ENCODE results near the gene PALD1.
"Not testable (repeated sequence)": the region's sequence is repeated elsewhere in the genome, so short reads cannot be mapped to it uniquely, and the experiment has no call there.

PALD1 gene

DNA sequence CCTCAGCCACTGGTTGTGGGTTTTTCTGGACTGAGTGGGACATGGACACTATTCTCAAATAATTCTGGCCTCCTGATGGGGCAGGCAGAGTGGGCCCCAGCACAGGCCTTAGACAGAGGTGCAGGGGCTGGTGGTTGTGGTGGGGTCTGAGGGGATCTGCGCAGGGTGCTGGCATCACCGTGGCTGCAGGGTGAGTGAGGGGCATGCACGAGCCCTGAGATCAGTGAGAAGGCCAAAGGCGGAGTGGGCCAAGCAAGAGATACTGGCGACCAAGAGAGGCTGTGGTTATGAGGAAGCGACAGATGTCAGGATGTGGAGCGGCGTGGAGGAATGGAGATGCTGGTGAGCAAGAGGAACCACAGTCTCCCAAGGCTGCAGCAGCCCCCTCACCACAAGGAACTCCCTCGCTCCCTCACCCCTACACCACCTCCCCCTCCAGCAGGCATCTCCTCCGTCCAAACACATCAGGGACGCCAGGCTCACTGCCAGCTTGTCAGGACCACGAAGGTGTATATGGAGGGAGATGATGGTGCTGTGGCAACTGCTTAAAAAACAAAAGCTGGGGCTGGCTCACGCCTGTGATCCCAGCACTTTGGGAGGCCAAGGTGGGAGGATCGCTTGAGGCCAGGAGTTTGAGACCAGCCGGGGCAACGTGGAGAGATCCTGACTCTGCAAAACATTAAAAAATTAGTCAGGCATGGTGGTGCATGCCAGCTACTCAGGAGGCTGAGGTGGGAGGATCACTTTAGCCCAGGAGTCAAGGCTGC, 114.4 kb downstream of the PALD1 start:
- peak in 1 of 2 donors; percentile 11 for DNase-seq

DNA sequence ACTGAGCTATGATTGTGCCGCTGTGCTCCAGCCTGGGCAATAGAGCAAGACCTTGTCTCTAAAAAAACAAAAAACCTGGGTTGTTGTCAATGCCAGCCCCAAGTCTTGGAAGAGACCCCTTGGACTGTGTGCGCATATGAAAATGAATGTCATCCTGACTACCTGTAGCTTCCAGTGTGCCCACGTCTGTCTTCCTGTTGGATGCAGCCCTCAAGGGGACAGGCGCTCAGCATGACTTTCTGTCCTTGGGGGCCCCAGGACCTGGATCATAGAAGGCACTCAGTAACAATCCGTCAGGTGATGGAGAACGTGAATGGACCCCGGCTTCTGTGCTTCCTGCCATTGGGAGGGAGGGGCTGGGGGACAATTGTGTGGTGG, 114.9 kb downstream of the PALD1 start:
- peak in 1 of 2 donors; percentile 9 for DNase-seq

DNA sequence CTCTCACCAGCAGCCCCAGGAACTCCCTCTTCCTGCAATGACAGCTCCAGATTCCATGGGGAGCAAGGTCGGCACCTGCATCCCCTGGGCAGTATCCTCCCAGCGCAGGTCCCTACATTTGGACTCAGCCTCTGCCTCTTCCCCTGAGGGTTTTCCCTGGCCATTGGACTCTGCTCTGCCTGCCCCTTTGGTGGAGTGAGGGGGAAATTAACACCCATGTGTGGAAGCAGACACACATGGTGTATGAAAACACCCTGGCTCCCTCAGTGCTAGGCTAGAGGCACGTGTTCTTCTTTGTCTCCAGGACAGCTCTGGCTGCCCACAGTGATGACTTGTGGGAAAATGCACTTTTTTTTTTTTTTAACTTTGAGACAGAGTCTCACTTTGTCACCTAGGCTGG, 115.6 kb downstream of the PALD1 start:
- no peak for DNase-seq

DNA sequence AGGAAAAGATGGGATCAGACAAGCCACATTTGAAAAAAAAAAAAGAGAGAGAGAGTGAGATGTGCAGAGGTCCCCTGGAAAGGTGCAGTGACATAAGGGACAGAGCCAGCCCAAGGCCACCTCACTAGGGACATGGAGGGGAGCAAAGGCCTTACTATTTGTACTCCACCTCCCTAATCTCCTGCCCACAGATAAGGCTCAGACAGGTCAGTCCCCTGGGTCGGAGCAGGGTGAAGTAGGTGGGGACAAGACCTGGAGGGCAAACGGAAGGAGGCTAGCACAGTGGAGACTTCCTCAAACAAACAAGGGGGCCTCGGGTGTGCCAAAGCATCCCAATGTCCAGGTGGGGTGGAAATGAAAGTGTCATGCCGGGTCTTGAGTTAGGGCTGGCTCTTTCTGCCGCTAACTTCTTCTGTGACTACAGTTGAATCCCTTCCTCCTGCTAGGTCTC, 117.0 kb downstream of the PALD1 start:
- DNase-seq: no peak

DNA sequence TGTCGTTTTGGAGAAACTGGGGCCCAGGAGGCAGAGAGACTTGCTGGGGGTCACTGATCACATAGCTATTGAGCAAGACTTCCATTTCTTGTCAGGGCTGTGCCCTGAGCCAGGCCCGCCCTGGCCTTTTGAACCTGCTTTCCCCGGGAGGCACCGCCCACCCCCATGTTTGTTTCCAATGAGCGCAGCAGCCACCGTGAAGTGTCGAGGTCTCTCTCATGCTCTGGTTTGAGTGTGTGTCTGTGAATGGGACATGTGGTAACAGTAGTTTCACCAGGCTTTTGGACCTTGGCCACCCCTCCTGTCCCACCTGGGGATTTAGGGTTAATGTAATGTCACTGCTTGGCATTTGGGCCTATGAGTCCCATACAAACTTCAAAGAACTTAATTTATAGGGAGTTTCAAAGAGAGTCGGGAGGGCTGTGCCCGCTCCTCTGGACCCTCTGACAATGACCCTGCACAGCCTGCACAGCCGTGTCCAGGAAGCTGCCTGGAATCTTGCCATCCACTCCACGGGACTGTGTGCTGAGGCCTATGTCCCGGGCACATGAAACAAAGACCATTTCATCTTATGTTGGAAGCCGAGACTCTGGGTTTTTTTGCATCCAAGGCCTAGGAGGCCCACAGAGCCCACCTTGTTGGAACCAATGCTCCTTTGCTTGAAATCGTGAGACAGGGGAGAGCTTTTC, 117.7 kb downstream of the PALD1 start:
- DNase-seq: peak in 1 of 2 donors; percentile 14

DNA sequence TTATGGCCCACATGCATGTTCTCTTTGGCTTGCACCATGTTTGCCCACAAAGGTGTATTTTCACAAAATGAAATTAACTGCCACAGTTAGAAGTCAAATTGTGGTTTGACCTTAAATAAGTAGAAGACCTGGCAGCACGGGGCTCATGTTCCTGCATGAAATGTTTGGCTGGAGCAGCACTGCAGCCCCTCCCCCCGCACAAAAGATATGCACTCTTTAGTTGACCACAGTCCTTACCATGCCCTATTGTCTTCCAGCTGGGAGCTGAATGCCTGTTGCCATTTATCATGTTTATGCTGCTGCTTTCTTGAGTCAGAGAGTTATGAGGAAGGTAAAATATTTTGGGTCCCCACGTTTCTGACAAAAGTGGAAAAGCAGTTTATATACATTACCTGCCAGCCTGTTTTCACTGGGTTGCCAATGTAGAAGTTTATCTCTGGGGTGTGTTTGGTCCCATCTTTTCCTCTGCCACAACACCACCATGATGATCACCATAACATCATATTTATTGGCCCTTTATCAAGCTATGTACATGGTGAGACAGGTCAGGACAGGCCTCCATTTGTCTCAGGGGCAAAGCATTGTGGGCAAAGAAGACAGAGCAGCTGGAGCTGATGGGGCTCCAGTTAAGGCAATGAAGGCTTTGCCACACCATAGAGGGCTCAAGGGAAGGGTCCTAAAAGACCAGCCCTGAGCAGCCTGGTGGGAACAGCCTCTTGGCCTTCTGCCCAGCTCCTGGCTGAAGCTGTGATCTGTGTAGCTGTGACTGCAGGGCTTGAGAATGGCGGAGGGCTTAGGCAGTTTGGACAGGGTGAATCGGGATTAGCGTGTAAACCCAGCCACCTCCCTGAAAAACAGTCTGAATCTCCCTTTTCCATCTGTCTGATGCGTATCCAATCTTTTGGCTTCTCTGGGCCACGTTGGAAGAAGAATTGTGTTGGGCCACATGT, 118.6 kb downstream of the PALD1 start:
- DNase-seq: no peak

DNA sequence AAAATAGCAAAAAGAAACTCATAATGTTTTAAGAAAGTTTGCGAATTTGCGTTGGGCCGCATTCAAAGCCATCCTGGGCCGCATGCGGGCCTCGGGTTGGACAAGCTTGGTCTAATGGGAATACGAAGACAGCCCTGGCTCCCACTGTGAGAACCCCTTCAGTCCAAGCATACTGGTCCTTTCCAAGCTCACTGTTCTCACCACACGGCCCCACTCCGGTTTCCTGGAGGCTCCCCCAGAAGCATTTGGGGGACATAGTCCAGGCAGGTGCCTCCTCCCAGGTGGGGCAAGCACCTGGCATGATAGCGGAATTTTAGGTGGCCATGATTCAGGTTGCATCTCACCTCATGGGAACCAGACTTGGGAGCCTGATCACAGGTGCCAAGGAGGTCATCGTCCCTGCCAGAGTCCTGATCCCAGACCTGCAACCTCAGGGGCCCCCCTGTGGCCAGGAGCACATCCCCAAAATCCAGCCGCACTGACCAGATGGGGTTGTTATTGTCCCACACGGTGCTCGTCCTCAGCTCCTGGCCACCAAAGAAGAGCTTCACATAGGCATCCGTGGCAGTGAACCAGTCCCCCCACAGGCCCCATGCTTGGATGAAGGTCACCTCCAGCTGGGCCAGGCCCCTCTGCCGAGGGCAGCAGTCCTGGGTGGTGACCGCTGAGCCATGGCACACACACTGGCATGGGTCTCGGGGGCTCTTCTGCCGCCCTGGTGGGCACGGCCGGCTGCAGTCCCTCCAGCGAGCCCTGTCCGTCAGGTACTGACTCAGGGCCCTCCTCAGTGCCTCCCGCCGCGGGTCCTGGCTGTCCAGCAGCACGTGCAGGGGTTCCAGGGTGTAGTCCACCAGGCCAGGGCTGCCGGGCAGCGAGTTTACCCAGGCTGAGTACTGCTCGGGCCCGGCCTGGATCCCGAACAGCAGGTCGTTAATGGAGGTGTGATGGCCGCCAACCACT, 119.6 kb downstream of the PALD1 start:
- no peak for DNase-seq

DNA sequence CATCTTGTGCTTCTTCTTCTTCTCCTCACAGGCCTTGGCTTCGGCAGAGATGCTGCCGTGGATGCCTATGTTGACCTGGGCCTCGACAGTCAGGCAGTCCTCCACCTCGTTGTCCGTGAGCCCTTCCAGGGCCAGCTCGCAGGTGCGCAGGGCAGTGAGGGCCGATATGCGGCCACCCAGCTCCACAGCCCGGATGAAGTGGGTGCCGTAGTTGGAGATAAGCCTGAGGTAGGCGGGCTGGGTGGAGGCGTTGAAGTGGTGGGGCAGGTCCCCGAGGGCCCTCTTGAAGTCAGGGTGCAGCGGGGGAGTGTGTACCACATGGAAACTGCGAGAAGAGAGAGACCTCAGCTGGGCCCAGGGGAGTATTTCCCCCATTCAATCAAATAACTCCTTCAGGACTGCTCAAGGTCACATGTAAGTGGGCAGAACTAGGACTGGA, 120.3 kb downstream of the PALD1 start:
- DNase-seq: no peak

DNA sequence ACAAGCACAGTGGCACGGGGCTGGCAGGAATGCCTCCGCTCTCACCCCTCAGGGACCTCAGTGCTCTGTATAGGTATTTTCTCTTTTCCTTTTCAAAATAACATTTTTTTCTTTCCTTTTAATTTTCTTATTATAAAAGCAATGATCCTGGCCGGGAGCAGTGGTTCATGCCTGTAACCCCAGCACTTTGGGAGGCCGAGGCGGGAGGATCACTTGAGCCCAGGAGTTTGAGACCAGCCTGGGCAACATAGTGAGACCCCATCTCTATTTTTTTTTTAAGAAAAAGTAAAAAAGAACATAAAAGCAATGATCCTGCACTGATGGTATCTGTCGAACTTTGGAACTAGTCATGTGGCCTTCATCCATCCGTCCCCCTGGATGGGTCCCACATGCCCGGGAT, 120.8 kb downstream of the PALD1 start:
- DNase-seq: no peak

DNA sequence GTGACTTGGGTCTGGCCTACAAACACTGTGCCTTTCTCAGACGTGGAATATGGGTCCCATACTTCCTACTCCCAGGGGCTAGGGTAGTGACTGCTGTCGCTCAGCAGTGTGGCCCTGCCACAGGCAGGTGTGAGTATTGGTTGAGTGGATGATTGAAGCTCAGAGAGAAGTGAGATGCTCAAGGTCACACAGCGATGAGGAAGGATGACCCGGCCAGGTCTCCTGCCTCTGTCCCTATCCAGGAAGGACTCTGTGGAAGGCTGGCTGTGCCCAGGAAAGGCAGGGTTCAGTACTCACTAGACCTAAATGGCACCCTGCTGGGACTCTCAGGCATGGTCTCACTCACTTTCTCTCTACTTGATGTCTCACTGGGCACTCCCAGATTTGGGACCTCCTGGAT, 121.2 kb downstream of the PALD1 start:
- no peak for DNase-seq

DNA sequence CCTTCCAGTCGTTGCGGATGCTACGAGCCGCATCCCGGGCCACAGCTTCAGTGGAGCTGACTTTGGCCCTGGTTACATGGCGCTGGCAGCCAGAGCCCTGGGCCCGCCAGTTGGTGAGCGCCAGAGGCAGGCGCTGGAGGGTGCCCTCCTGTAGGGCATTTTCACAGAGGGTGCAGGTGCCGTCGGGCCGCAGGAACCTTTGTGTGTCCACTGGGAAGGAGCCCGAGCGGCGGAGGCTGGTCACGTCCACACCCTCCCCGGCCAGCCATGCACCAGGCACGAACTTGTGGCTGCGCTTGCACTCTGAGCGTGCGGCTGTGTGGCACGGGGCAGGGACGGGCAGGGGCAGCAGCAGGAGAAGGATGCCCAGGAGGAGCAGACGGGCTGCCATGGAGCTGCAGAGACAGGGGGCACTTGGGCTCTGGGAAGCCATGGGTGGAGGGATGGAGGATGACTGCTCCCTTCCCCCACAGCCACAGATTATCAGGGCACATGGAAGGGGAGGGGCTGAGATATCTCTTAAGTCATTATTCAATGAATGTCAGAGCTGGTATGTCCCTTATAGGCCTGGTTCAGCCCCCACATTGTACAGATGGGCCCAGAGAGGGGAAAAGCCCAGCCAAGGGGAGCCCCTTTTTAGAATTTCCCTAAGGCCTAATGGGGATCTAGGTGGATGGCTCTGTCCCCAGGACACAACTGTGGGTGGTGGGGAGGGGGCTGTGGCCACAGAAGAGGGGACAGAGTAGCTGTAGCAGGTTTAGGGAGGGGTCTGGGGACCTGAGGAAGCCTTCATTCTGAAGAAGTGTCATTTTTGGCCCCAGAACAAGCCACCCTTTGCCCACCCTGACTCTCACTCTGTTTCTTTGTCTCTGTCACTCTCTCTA, 122.2 kb downstream of the PALD1 start:
- DNase-seq: no peak

DNA sequence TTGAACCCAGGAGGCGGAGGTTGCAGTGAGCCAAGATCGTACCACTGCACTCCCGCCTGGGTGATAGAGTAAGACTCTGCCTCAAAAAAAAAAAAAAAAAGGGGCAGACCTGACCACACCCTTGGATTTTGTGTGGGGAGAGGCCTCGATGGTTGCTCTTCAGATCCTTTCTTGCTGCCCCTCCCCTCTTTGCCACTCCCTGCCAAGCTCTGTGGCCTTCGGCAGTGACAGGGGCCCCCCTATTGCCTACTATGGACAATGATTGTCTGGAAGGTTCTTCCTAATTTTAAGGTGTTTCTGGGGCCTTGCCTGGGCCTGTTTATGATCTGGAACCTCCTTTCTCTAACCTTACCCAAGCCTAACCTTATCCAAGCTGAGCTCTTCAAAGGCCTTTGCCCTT, 123.2 kb downstream of the PALD1 start:
- no peak for DNase-seq

DNA sequence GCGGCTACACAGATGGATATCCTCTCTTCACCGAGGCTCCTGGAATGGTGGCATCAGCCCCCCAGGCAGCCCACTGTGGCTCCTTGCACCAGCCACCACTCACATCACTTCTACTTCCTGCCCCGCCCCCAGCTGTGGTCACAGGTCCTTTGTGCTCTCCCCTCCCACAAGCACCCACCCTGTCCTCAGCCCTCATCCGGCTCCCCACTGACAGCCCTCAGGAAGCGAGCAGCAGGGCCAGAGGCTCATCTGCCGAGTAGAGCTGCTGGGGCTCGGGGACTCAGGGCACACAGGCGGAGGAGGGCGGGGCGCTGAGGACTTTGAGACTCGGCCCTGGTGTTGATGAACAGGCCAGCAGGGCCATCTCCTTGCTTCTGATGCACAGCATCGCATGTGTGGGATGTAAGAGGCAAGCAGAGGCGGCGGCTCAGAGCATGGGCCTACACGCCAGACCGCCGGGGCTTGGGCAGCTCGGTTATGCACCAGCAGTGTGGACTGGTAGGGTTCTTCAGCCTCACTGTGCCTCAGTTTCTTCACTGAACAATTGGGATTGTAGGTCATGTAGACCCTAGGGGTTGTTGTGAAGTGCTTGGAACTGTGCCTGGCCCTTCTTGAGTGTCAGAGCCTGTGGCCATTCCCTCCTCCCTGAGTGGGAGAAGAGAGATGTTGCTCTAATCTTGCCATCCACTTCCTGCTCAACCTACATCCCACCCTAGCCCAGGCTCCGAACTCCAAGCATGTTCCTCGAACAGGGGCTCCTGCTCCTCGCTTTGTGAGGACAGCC, 124.3 kb downstream of the PALD1 start, which contains the start of gene PRF1:
Gene PRF1 (minus strand): TSS at position 77 of the 784 bp plus-strand sequence. CDS start 1,839 bp downstream, outside the sequence.
- peak; percentile 67 to 73 for DNase-seq

DNA sequence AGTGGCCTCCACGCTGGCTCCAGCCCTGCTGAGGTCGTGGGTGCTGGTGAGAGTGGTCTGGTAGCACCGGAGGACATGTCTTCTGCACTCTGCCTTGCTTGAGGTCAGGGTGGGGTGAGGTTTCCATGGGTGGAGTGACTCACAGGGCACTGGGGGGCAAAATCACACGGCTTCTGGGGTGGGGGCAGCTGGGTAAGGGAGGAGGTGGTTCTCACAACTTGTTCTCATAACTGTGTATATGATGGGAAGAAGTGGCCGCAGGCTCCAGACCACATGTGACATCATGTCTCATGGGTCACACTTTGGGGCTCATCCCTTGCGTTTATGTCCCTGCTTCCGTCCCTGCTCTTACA, 124.9 kb downstream of the PALD1 start:
- DNase-seq: no peak

DNA sequence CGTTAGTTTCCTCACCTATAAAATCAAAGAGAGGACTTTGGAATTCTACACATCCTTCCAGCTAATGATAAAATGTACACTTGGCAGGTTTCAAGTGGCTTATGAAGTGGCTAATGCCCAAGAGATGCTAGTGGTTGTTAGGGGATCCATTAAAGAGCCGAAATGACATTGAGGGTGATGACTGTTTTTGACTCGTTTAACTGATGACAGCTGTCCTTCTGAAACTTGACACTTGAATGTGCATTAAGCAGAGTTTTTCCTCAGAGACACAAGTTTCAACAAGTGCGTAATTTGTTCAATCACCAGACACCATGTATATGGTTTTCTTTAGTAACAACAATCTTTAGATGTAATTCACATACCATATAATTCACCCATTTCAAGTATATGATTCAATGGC, 125.5 kb downstream of the PALD1 start:
- DNase-seq: no peak

DNA sequence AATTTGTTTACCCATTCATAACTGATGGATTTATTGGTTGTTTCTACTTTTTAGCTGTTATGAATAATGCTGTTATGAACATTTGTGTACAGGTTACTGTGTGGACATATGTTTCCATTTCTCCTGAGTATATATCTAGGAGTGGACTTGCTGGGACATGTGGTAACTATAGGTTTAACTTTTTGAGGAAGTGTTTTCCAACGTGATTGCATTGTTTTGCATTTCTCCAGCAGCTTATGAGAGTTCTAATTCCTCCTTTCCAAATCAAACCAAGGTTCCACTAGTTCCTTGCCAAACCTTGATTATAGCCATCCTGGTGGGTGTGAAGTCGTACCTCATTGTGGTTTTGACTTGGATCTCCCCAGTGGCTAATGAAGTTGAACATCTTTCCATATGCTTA, 126.6 kb downstream of the PALD1 start:
- no peak for DNase-seq

DNA sequence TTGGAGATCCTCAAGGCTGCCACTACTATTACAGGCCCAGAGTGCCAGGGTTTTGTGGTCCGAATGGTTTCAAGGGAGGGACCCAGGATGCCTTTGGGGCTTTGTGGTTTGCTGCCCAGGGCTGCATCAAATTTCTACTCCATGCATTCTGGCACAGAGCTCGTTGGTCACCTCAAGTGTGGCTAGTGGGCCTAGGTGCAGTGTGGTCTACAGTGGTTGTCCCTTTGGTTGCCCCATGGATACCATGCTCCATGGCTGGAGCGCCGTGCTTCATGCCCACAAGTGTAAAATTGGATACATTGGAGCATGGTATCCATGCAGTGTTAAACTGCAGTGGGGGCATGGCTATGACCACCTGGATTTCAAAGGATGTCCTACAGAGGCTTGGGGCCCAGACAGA, 129.4 kb downstream of the PALD1 start:
- no peak for DNase-seq

DNA sequence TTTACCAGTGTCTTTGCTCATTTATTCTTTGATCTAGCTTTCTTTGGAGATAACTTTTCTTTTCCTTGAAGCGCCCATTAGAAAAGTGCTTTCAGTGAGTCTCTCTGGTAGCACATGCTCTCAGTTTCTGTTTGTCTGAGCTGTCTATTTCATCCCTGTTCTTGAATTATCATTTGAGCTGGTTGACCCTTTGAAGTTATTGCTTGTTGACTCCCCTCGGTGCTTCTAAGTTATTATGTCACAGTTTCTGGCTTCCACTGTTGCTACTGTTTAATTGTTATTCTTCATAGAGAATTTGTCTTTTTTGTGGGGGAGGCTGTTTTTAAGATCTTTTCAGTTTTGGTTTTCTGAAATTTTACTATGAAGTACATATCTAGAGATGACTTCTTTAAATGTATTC, 135.4 kb downstream of the PALD1 start:
- DNase-seq: no peak

DNA sequence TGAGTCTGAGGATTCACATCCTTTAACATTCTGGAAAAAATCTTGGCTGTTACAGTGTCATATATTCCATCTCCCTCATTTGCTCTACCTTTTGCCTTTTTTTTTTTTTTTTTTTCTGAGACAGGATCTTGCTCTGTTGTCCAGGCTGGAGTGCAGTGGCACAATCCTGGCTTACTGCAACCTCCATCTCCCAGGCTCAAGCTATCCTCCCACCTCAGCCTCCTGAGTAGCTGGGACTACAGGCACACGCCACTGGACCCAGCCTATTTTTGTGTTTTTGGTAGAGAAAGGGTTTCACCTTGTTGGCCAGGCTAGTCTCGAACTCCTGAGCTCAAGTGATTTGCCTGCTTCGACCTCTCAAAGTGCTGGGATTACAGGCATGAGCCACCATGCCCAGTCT, 135.8 kb downstream of the PALD1 start:
- DNase-seq: not testable (repeated sequence)

DNA sequence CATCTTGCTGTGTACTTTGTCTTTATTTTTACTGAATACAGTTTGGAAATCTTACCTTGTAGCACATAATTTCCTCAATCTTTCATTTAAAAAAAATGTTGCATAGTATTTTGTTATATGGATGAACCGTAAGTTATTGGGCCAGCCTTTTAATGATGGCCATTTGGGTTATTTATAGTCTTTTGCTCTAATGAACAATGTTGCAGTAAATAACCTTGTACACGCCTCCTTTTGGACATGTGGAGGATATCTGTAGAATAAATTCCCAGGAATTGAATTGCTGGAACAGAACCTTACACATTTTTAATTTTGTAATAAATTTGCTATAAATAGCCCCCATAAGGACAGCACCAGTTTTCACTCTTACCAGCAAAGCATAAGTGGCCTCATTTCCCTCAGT, 136.6 kb downstream of the PALD1 start:
- DNase-seq: no peak

All from stimulated activated CD4-positive, alpha-beta T cell treated with anti-CD3 and anti-CD28 coated beads, Interleukin-2, amount 100 ng/mL, for 24 hours (primary cell).